Natural killer cell treated with Interleukin-12 subunit alpha and Interleukin-12 subunit beta and Interleukin-15 and Interleukin-18, amount 100 ng/mL, for 72 hours (primary cell): Measurements from ENCODE around the gene ANXA7. TPM values are rescaled to one million over a fixed set of nuclear protein-coding genes. Genes with fewer than 3 reads are reported as not detected.

Experiments used
- ATAC-seq, 2 donors: fragments of 150-1000 bp; cut with Tn5 transposase in 1 of 2; sonication (Bioruptor Pico), chemical (Tn5 transposase) in 1 of 2; 2 replicates each; pipeline ENCODE4 v1.10.0; 2021
- DNase-seq: peaks from one replicate; pipeline ENCODE4 v3.0.0; 2022; ENCODE audit warnings: low spot score
- H3K27ac Mint-ChIP-seq, 2 donors: 1 replicate in 1 of 2; 2 replicates in 1 of 2; pipeline ENCODE4 v1.8.0; 2022; ENCODE audit warnings: mixed read lengths in 2 of 2, mild to moderate bottlenecking in 1 of 2, moderate library complexity in 1 of 2
- H3K27me3 Mint-ChIP-seq, 2 donors: 1 replicate in 1 of 2; 2 replicates in 1 of 2; pipeline ENCODE4 v1.8.0; 2022; ENCODE audit warnings: mixed read lengths in 2 of 2
- H3K36me3 Mint-ChIP-seq: one replicate; pipeline ENCODE4 v1.8.0; 2022; ENCODE audit warnings: mixed read lengths
- H3K4me1 Mint-ChIP-seq, 2 donors: 1 replicate in 1 of 2; 2 replicates in 1 of 2; pipeline ENCODE4 v1.8.0; 2022; ENCODE audit warnings: low read depth in 2 of 2, mixed read lengths in 2 of 2, mild to moderate bottlenecking in 1 of 2
- H3K4me3 Mint-ChIP-seq: one replicate; pipeline ENCODE4 v1.8.0; 2022; ENCODE audit warnings: mixed read lengths
- H3K9me3 Mint-ChIP-seq: 2 replicates; pipeline ENCODE4 v1.8.0; 2022; ENCODE audit warnings: mixed read lengths
- total RNA-seq, 2 donors: library from RNA; stranded (reverse); gene quantifications; one replicate each; pipeline ENCODE4 v1.2.3, GENCODE V29; 2022

ANXA7 gene
- total RNA-seq, 2 donors from 2014 or later: 104 to 123 TPM

DNA sequence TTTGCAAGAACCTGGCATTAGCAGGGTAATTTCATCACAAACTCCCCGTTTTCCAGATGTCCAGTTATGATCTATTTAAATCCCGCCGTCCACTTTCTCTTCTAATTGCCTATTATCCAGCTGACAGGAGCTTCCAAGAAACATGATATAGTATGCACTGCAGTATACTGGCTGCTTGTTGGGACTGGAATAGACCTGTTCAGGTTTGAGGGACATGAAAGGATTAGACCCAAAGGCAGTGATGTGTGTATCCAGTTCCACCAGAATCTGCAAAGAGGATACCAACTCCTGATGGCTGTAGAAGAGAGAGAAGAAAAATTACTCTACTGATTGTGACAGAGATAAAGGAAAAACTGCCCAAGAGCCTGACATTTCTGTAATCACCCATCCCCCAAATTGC, 10.6 kb upstream of the ANXA7 start:
- H3K9me3 Mint-ChIP-seq: no peaks in the 10 kb centered on the region
- H3K4me3 Mint-ChIP-seq: no peak overlapping the region
- H3K36me3 Mint-ChIP-seq: peaks cover 11% of the 10 kb centered on the region
- no peak for ATAC-seq
- no peak for DNase-seq
- H3K4me1 Mint-ChIP-seq: no peaks in the 10 kb centered on the region
- H3K27me3 Mint-ChIP-seq: no peaks in the 10 kb centered on the region
- H3K27ac Mint-ChIP-seq: no peak overlapping the region

DNA sequence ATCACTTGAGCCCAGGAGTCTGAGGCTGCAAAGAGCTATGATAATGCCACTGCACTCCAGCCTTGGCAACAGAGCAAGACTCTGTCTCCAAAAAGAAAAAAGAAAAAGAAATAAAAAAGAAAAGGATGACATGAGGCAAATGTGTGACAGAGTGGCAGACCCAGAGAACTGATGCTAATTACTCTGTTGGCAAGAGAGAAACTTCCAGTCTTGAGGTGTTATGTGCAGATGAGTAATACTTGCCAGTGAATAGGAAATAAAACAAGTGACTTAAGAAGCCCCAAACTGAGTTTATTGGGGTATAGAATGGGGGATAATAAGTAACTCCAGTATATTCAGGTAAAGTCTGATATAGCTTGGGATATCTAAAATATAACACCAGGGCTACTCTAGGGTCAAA, 9.5 kb upstream of the ANXA7 start:
- Mint-ChIP-seq H3K36me3 (peaks cover 11% of the 10 kb centered on the region), H3K27me3 (no peaks in the 10 kb centered on the region), H3K4me1 (no peaks in the 10 kb centered on the region), H3K9me3 (no peaks in the 10 kb centered on the region), H3K27ac (no peak overlapping the region), H3K4me3 (no peak overlapping the region)
- ATAC-seq (peak in 1 of 2 donors; percentile 66), DNase-seq (no peak)

DNA sequence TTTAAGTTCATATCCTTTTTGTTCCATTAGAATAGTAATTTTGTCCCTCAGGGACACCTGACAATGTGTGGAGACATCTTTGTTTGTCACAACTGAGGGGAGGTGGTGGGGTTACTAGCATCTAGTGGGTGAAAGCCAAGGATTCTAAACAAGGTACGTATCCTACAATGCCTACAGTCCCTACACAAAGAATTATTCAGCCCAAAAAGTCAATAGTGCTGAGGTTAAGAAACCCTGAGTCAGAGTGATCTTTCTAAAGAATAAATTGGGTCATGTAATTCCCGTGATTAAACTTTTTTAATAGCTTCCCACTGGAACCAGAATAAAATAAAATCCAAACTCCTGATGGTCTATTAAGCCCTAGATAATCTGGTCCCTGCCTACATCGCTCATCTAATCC, 2.7 kb upstream of the ANXA7 start:
- Mint-ChIP-seq H3K4me3 (no peak overlapping the region), H3K27ac (no peak overlapping the region), H3K9me3 (no peaks in the 10 kb centered on the region), H3K36me3 (no peaks in the 10 kb centered on the region), H3K4me1 (peaks cover 21 to 28% of the 10 kb centered on the region in 2 donors), H3K27me3 (no peaks in the 10 kb centered on the region)
- DNase-seq: no peak
- no peak for ATAC-seq

- peaks cover 7% of the 10 kb centered on the region for H3K36me3 Mint-ChIP-seq
- no peak for ATAC-seq
- H3K9me3 Mint-ChIP-seq: no peaks in the 10 kb centered on the region
- no peaks in the 10 kb centered on the region for H3K27me3 Mint-ChIP-seq
- H3K27ac Mint-ChIP-seq: peak overlapping the region in 1 of 2 donors; percentile 72
- peaks cover 33 to 38% of the 10 kb centered on the region in 2 donors for H3K4me1 Mint-ChIP-seq
- H3K4me3 Mint-ChIP-seq: peak overlapping the region; percentile 98
- DNase-seq: no peak
Observed at GRCh38 chr10:73414230-73414945, 530 bp upstream of the ANXA7 start.

GRCh38 chr10:73413108-73413527, 740 bp downstream of the ANXA7 start:
- DNase-seq: no peak

DNA sequence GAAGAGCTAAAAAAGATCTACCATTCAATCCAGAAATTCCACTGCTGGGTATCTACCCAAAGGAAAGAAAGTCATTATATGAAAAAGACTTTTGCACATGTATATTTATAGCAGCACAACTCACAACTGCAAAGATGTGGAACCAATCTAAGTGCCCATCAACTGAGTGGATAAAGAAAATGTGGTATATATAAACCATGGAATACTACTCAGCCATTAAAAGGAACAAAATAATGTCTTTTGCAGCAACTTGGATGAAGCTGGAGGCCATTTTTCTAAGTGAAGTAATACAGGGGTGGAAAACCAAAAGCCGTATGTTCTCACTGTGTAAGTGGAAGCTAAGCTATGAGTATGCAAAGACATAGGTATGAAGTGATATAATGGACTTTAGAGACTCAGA, 3.0 kb downstream of the ANXA7 start:
- H3K9me3 Mint-ChIP-seq: no peaks in the 10 kb centered on the region
- H3K27me3 Mint-ChIP-seq: no peaks in the 10 kb centered on the region
- H3K4me3 Mint-ChIP-seq: no peak overlapping the region
- DNase-seq (no peak), ATAC-seq (no peak)
- H3K4me1 Mint-ChIP-seq: peaks cover 51 to 64% of the 10 kb centered on the region in 2 donors
- H3K36me3 Mint-ChIP-seq: peaks cover 15% of the 10 kb centered on the region
- no peak overlapping the region for H3K27ac Mint-ChIP-seq

More at GRCh38 chr10:73413108-73413527, 740 bp downstream of the ANXA7 start:
- peak; percentile 43 to 63 for ATAC-seq
- Mint-ChIP-seq H3K9me3 (no peaks in the 10 kb centered on the region), H3K27ac (peak overlapping the region; percentile 90 to 97), H3K36me3 (peaks cover 7% of the 10 kb centered on the region), H3K27me3 (no peaks in the 10 kb centered on the region), H3K4me3 (peak overlapping the region; percentile 98), H3K4me1 (peaks cover 38 to 45% of the 10 kb centered on the region in 2 donors)

DNA sequence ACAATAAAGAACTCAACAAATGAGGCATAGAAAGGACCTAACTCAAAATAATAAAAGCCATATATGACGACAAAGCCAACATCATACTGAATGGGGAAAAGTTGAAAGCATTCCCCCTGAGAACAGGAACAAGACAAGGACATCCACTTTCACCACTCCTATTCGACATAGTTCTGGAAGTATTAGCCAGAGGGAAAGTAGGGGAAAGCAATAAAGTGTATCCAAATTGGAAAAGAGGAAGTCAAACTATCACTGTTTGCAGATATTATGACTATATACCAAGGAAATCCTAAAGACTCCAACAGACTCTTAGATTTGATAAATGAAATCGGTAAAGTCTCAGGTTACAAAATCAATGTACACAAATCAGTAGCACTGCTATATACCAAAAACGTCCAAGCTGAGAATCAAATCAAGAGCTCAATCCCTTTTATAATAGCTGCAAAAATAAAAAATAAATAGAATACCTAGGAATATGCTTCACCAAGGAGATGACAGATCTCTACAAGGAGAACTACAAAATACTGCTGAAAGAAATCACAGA, 4.8 kb downstream of the ANXA7 start:
- Mint-ChIP-seq H3K27me3 (no peaks in the 10 kb centered on the region), H3K4me3 (no peak overlapping the region), H3K4me1 (peaks cover 47 to 51% of the 10 kb centered on the region in 2 donors), H3K27ac (no peak overlapping the region), H3K36me3 (peaks cover 15% of the 10 kb centered on the region), H3K9me3 (no peaks in the 10 kb centered on the region)
- ATAC-seq: no peak
- DNase-seq: no peak

DNA sequence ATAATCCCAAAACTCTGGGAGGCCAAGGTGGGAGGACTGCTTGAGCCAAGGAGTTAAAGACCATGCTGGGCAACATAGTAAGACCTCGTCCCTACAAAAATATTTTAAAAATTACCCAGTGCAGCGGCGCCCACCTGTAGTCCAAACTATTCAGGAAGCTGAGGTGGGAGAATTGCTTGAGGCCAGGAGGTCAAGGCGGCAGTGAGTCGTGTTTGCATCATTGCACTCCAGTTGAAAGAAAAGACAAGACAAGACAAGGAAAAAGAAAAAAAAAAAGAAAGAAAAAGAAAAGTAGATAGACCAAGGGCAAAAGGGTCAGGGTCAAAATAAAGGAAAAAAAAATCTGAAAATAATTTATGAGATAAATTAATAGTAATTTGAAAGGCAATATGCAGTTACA, 5.8 kb downstream of the ANXA7 start:
- H3K4me3 Mint-ChIP-seq: no peak overlapping the region
- no peaks in the 10 kb centered on the region for H3K27me3 Mint-ChIP-seq
- ATAC-seq (no peak), DNase-seq (no peak)
- H3K36me3 Mint-ChIP-seq: peaks cover 15% of the 10 kb centered on the region
- H3K4me1 Mint-ChIP-seq: peaks cover 47 to 50% of the 10 kb centered on the region in 2 donors
- no peaks in the 10 kb centered on the region for H3K9me3 Mint-ChIP-seq
- H3K27ac Mint-ChIP-seq: no peak overlapping the region

- H3K27me3 Mint-ChIP-seq: no peaks in the 10 kb centered on the region
- DNase-seq (no peak), ATAC-seq (no peak)
- H3K9me3 Mint-ChIP-seq: no peaks in the 10 kb centered on the region
- H3K4me1 Mint-ChIP-seq: peaks cover 42 to 51% of the 10 kb centered on the region in 2 donors
- H3K36me3 Mint-ChIP-seq: peaks cover 15% of the 10 kb centered on the region
- no peak overlapping the region for H3K27ac Mint-ChIP-seq
- no peak overlapping the region for H3K4me3 Mint-ChIP-seq
Observed at GRCh38 chr10:73407495-73407894, 6.4 kb downstream of the ANXA7 start.

DNA sequence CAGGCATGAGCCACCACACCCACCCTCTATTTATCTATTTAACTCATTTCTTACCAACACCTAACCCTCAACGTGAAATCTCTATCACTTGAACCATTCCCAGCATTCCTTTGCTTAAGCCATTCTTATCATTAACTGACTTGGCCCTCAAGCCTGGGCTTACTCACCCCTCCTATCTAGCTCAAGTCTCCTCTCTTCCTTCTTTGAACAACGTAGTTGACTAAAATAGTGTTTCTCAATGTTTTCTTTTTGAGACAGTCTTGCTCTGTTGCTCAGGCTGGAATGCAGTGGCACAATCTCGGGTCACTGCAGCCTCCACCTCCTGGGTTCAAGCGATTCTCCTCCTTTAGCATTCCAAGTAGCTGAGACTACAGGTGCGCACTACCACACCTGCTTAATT, 7.0 kb downstream of the ANXA7 start:
- Mint-ChIP-seq H3K4me3 (no peak overlapping the region), H3K27me3 (no peaks in the 10 kb centered on the region), H3K27ac (no peak overlapping the region), H3K9me3 (no peaks in the 10 kb centered on the region), H3K36me3 (peaks cover 15% of the 10 kb centered on the region), H3K4me1 (peaks cover 39 to 48% of the 10 kb centered on the region in 2 donors)
- DNase-seq: no peak
- ATAC-seq: no peak

GRCh38 chr10:73405556-73405955, 8.3 kb downstream of the ANXA7 start:
- Mint-ChIP-seq H3K27ac (no peak overlapping the region), H3K4me1 (peaks cover 34 to 46% of the 10 kb centered on the region in 2 donors), H3K9me3 (no peaks in the 10 kb centered on the region), H3K4me3 (no peak overlapping the region), H3K27me3 (no peaks in the 10 kb centered on the region), H3K36me3 (peaks cover 15% of the 10 kb centered on the region)
- DNase-seq (no peak), ATAC-seq (no peak)

GRCh38 chr10:73404690-73405089, 9.2 kb downstream of the ANXA7 start:
- DNase-seq (no peak), ATAC-seq (no peak)
- Mint-ChIP-seq H3K9me3 (no peaks in the 10 kb centered on the region), H3K36me3 (peaks cover 11% of the 10 kb centered on the region), H3K4me3 (no peak overlapping the region), H3K27ac (no peak overlapping the region), H3K27me3 (no peaks in the 10 kb centered on the region), H3K4me1 (peaks cover 29 to 40% of the 10 kb centered on the region in 2 donors)

DNA sequence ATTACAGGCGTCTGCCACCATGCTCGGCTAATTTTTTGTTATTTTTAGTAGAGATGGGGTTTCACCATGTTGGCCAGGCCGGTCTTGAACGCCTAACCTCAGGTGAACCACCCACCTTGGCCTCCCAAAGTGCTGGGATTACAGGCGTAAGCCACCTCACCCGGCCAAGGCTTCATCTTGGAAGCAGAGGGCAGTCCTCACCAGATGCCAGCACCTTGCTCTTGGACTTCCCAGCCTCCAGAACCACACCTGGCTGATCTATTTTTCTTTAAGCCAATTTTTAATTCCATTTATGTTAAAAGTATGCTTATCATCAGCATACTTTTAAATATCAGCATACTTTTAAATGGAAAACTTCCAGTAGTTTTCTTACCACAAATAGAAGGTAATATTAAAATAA, 12.2 kb downstream of the ANXA7 start:
- peaks cover 6 to 22% of the 10 kb centered on the region in 2 donors for H3K4me1 Mint-ChIP-seq
- no peak for ATAC-seq
- no peak overlapping the region for H3K4me3 Mint-ChIP-seq

GRCh38 chr10:73399063-73399462, 14.8 kb downstream of the ANXA7 start:
- H3K27me3 Mint-ChIP-seq: no peaks in the 10 kb centered on the region
- no peak overlapping the region for H3K27ac Mint-ChIP-seq
- no peaks in the 10 kb centered on the region for H3K9me3 Mint-ChIP-seq
- DNase-seq: no peak
- ATAC-seq: no peak
- no peak overlapping the region for H3K4me3 Mint-ChIP-seq
- H3K36me3 Mint-ChIP-seq: peaks cover 7% of the 10 kb centered on the region
- H3K4me1 Mint-ChIP-seq: peaks cover 0 to 16% of the 10 kb centered on the region in 2 donors

More for the DNA sequence above, 12.2 kb downstream of the ANXA7 start:
- no peaks in the 10 kb centered on the region for H3K36me3 Mint-ChIP-seq
- no peak for DNase-seq
- no peaks in the 10 kb centered on the region for H3K27me3 Mint-ChIP-seq
- H3K27ac Mint-ChIP-seq: no peak overlapping the region
- no peaks in the 10 kb centered on the region for H3K9me3 Mint-ChIP-seq
